DND-41 (cell line): Measurements from ENCODE around the gene CUEDC2.

ENCODE experiments used
- ATAC-seq: fragments of 200-7000 bp; cut with Tn5 transposase; 3 replicates; pipeline ENCODE4 v1.9.1; 2021; ENCODE audit warnings: low read depth; ENCODE audit not compliant: insufficient read depth
- DNase-seq: peaks from one replicate; pipeline ENCODE4 v3.0.0-alpha.2; 2020
- H2AFZ ChIP-seq: 2 replicates; pipeline ENCODE4 v1.6.0; 2012; ENCODE audit warnings: low read depth, low read length
- H3K27ac ChIP-seq: 2 replicates; pipeline ENCODE4 v1.5.1; 2012; ENCODE audit warnings: low read length, inconsistent platforms
- H3K27me3 ChIP-seq: fragments of 200-600 bp; sonication (generic); 2 replicates; pipeline ENCODE4 v1.6.0; 2012; ENCODE audit warnings: low read length, mild to moderate bottlenecking, inconsistent platforms; ENCODE audit not compliant: insufficient read depth, poor library complexity
- H3K36me3 ChIP-seq: 2 replicates; pipeline ENCODE4 v1.5.1; 2012; ENCODE audit warnings: low read length, inconsistent platforms; ENCODE audit not compliant: insufficient read depth
- H3K4me1 ChIP-seq: 2 replicates; pipeline ENCODE4 v1.5.1; 2012; ENCODE audit warnings: mild to moderate bottlenecking, low read length; ENCODE audit not compliant: insufficient read depth
- H3K4me2 ChIP-seq: 2 replicates; pipeline ENCODE4 v1.6.0; 2012; ENCODE audit warnings: mild to moderate bottlenecking, moderate library complexity, low read length, inconsistent platforms; ENCODE audit not compliant: insufficient read depth
- H3K4me3 ChIP-seq, 2 experiments: fragments of 200-600 bp in 1 of 2; shearing (Covaris generic) in 1 of 2; 2 replicates each; pipeline ENCODE4 v1.5.1; 2012 to 2016; ENCODE audit warnings: inconsistent platforms in 2 of 2, low read length in 2 of 2, mild to moderate bottlenecking in 2 of 2, low read depth in 1 of 2, moderate library complexity in 1 of 2
- H3K79me2 ChIP-seq: 2 replicates; pipeline ENCODE4 v1.6.0; 2012; ENCODE audit warnings: low read length, inconsistent platforms; ENCODE audit not compliant: insufficient read depth
- H3K9ac ChIP-seq: 2 replicates; pipeline ENCODE4 v1.6.0; 2012; ENCODE audit warnings: low read depth, mild to moderate bottlenecking, inconsistent platforms, low read length, moderate library complexity
- H3K9me3 ChIP-seq: 2 replicates; pipeline ENCODE4 v1.5.1; 2012; ENCODE audit warnings: low read length, moderate library complexity, mild to moderate bottlenecking, inconsistent platforms; ENCODE audit not compliant: insufficient read depth, severe bottlenecking
- H4K20me1 ChIP-seq: 2 replicates; pipeline ENCODE4 v1.6.0; 2012; ENCODE audit warnings: low read length; ENCODE audit not compliant: insufficient read depth
- EZH2 ChIP-seq: IDR thresholded peaks from 3 replicates; pipeline ENCODE4 v1.6.1; 2012; ENCODE audit warnings: borderline replicate concordance, low read depth, mild to moderate bottlenecking, moderate library complexity, low read length, inconsistent platforms; ENCODE audit not compliant: severe bottlenecking
- TF ChIP-seq, protein P1 (sequence below): IDR thresholded peaks from 2 replicates; pipeline ENCODE4 v1.5.1; 2012; ENCODE audit warnings: borderline replicate concordance, low read length, moderate library complexity, mild to moderate bottlenecking; ENCODE audit not compliant: poor library complexity, severe bottlenecking; ENCODE audit errors: extremely low read depth

The CUEDC2 gene

DNA sequence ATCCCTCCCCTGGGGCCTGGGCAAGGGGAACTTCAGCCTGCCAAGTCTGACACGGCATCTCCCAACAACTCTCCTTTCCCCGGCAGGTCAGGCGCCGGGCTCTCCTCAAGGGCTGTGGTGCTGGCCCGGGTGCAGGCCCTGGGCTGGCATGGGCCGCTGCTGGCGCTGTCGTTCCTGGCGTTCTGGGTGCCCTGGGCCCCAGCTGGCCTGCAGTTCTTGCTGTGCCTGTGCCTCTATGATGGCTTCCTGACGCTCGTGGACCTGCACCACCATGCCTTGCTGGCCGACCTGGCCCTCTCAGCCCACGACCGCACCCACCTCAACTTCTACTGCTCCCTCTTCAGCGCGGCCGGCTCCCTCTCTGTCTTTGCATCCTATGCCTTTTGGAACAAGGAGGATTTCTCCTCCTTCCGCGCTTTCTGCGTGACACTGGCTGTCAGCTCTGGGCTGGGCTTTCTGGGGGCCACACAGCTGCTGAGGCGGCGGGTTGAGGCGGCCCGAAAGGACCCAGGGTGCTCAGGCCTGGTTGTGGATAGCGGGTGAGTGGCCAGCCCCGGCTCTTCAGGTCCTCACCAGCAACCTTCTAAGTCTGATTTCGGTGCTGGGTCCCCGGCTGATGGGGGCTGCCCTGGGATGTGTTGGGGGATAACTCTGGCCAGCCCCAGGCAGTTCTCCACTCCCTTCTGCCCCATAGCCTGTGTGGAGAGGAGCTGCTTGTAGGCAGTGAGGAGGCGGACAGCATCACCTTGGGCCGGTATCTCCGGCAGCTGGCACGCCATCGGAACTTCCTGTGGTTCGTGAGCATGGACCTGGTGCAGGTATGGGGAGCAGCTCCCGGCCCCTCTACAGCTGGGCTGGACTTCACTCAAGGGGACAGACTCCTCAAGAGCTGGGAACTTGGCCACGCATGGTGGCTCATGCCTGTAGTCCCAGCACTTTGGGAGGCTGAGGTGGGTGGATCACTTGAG lies 38.5 kb upstream of the CUEDC2 start:
- DNase-seq (no peak), ATAC-seq (no peak)
- H3K27me3 ChIP-seq: no peaks in the 10 kb centered on the region
- H3K9me3 ChIP-seq: no peaks in the 10 kb centered on the region
- no peak overlapping the region for H3K4me3 ChIP-seq
- no peak overlapping the region for H3K4me2 ChIP-seq
- peaks cover 10% of the 10 kb centered on the region for H3K36me3 ChIP-seq
- no peaks in the 10 kb centered on the region for H3K4me1 ChIP-seq
- no peak overlapping the region for H2AFZ ChIP-seq
- TF ChIP-seq EZH2: no peak
- TF ChIP-seq, protein P1, sequence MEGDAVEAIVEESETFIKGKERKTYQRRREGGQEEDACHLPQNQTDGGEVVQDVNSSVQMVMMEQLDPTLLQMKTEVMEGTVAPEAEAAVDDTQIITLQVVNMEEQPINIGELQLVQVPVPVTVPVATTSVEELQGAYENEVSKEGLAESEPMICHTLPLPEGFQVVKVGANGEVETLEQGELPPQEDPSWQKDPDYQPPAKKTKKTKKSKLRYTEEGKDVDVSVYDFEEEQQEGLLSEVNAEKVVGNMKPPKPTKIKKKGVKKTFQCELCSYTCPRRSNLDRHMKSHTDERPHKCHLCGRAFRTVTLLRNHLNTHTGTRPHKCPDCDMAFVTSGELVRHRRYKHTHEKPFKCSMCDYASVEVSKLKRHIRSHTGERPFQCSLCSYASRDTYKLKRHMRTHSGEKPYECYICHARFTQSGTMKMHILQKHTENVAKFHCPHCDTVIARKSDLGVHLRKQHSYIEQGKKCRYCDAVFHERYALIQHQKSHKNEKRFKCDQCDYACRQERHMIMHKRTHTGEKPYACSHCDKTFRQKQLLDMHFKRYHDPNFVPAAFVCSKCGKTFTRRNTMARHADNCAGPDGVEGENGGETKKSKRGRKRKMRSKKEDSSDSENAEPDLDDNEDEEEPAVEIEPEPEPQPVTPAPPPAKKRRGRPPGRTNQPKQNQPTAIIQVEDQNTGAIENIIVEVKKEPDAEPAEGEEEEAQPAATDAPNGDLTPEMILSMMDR: no peak
- no peaks in the 10 kb centered on the region for H3K79me2 ChIP-seq
- no peak overlapping the region for H3K27ac ChIP-seq
- H4K20me1 ChIP-seq: peaks cover 5% of the 10 kb centered on the region; the same call in 1 of the 2 replicates
- no peak overlapping the region for H3K9ac ChIP-seq

DNA sequence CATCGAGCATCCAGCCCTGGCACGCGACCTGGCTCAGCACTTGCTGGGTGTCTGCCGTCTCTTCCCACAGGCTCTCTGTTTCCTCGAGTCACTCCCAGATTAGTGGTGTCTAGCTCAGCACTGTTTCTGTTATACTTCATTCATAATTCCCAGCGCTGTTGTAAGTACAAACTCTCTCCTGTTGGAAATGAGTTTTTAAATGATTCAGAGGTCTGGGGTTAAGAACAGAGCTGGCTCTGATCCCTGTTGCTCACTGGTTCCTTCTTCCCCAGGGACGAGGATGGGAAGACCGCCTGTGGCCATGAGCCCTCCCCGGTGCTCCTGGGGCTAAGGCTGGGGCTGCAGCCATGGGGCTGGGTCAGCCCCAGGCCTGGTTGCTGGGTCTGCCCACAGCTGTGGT lies 36.3 kb upstream of the CUEDC2 start:
- H3K27me3 ChIP-seq: no peaks in the 10 kb centered on the region
- no peaks in the 10 kb centered on the region for H3K79me2 ChIP-seq
- H3K9ac ChIP-seq: no peak overlapping the region
- no peak overlapping the region for H2AFZ ChIP-seq
- ATAC-seq (no peak), DNase-seq (no peak)
- no peaks in the 10 kb centered on the region for H3K4me1 ChIP-seq
- H3K27ac ChIP-seq: no peak overlapping the region
- TF ChIP-seq, protein P1: no peak
- no peak for TF ChIP-seq EZH2
- H3K9me3 ChIP-seq: no peaks in the 10 kb centered on the region
- no peak overlapping the region for H3K4me2 ChIP-seq
- peaks cover 5% of the 10 kb centered on the region; the same call in 1 of the 2 replicates for H4K20me1 ChIP-seq
- peaks cover 5% of the 10 kb centered on the region; the same call in 1 of the 2 replicates for H3K36me3 ChIP-seq
- no peak overlapping the region for H3K4me3 ChIP-seq

DNA sequence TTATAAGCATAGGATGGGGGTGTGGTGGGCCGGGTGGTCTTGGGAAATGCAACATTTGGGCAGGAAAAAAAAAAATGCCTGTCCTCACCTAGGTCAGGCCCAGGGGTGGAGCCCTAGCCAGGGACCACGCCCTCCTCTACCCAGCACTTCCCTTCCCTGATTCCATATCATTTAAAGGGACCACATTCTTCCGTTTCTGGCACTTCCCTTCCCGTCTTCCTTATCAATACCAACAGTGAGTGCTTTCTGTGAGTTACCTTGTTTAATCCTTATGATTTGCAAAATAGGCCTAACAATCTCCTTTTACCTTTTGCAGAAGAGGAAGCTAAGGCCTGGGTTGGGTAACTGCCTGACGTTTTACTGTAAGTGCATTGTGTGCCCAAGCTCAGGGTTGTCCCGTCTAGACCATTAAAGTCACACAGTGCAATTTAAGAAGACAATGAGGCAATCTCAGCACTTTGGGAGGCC lies 35.6 kb upstream of the CUEDC2 start:
- Histone ChIP-seq H3K9ac (no peak overlapping the region), H3K36me3 (peaks cover 4% of the 10 kb centered on the region; the same call in 1 of the 2 replicates), H3K4me3 (no peak overlapping the region), H3K79me2 (no peaks in the 10 kb centered on the region), H4K20me1 (peaks cover 5% of the 10 kb centered on the region; the same call in 1 of the 2 replicates), H3K4me1 (no peaks in the 10 kb centered on the region), H3K4me2 (no peak overlapping the region), H2AFZ (no peak overlapping the region), H3K27me3 (no peaks in the 10 kb centered on the region), H3K27ac (no peak overlapping the region), H3K9me3 (no peaks in the 10 kb centered on the region)
- TF ChIP-seq, protein P1: no peak
- TF ChIP-seq EZH2: no peak
- DNase-seq: no peak
- no peak for ATAC-seq
